HCT116 (cell line): ENCODE measurements around the gene PRTG. TPM values are rescaled to one million over a fixed set of nuclear protein-coding genes. Genes with fewer than 3 reads are reported as not detected.

Experiments
- ATAC-seq: fragments of 200-7000 bp; cut with Tn5 transposase; 2 replicates; pipeline ENCODE4 v1.9.1; 2020; ENCODE audit warnings: mild to moderate bottlenecking, moderate library complexity
- BruUV-seq: library from RNA; stranded (reverse); fragments of 400-500 nt; replicated peaks from 2 replicates; lab custom pipeline; 2021; lab: Mats Ljungman, UMichigan
- CTCF ChIA-PET: fragments of 300-600 bp; sonication (Branson Sonifier 250); formaldehyde crosslinking; loops from one replicate; lab custom pipeline; 2021; ENCODE audit warnings: antibody characterized with exemption; lab: Charles Lee
- POLR2A ChIA-PET: fragments of 300-600, 350-600 bp; sonication (Branson Sonifier 250); formaldehyde crosslinking; loops from one replicate; lab custom pipeline; 2021; ENCODE audit warnings: antibody characterized with exemption; lab: Charles Lee
- RAD21 ChIA-PET, 2 experiments: fragments of 300-600 bp; sonication (Branson Sonifier 250); formaldehyde crosslinking; loops; one replicate each; lab custom pipeline; 2023; ENCODE audit warnings: low total read pairs in 2 of 2; ENCODE audit not compliant: uncharacterized antibody in 2 of 2, unreplicated experiment in 2 of 2, low non-redundant PET in 1 of 2; lab: Charles Lee
- DNase-seq: peaks from one replicate; pipeline ENCODE4 v3.0.0-alpha.2; 2010; ENCODE audit warnings: low read depth, low spot score
- H2AFZ ChIP-seq: fragments of 200-600 bp; shearing (Covaris generic), sonication (generic); 2 replicates; pipeline ENCODE4 v1.6.1; 2017; ENCODE audit warnings: low read depth, mixed run types, mixed read lengths, antibody characterized with exemption, low read length; ENCODE audit not compliant: poor library complexity, severe bottlenecking
- H3K27ac ChIP-seq: 2 replicates; pipeline ENCODE4 v1.5.1; 2012; ENCODE audit warnings: low read depth, low read length
- H3K27me3 ChIP-seq: fragments of 200-600 bp; sonication (generic); 2 replicates; pipeline ENCODE4 v1.6.1; 2016; ENCODE audit warnings: mixed run types, low read length, mixed read lengths; ENCODE audit not compliant: insufficient read depth
- H3K36me3 ChIP-seq, 2 experiments: fragments of 200-500 bp in 1 of 2; fragments of 200-600 bp in 1 of 2; sonication (Bioruptor generic) in 1 of 2; sonication (generic) in 1 of 2; 2 replicates each; pipeline versions ENCODE4 v1.5.1 to v1.6.1; 2014 to 2016; ENCODE audit warnings: low read length in 2 of 2, inconsistent platforms in 1 of 2, mixed read lengths in 1 of 2, mixed run types in 1 of 2; ENCODE audit not compliant: insufficient read depth in 2 of 2, control insufficient read depth in 1 of 2
- H3K4me1 ChIP-seq, 2 experiments: fragments of 200-600 bp in 1 of 2; sonication (generic) in 1 of 2; 2 replicates each; pipeline versions ENCODE4 v1.5.1 to v1.6.1; 2012 to 2017; ENCODE audit warnings: low read length in 2 of 2, inconsistent platforms in 1 of 2, mild to moderate bottlenecking in 1 of 2, mixed read lengths in 1 of 2, mixed run types in 1 of 2, moderate library complexity in 1 of 2; ENCODE audit not compliant: insufficient read depth in 2 of 2, control insufficient read depth in 1 of 2
- H3K4me2 ChIP-seq: fragments of 200-600 bp; sonication (generic); 2 replicates; pipeline ENCODE4 v1.6.1; 2017; ENCODE audit warnings: mixed run types, low read length, mixed read lengths
- H3K4me3 ChIP-seq, 2 experiments: fragments of 200-600 bp in 1 of 2; sonication (generic) in 1 of 2; replicated peaks in 1 of 2; 2 replicates each; pipeline ENCODE4 v1.5.1; 2011 to 2016; ENCODE audit warnings: low read length in 2 of 2, control low read depth in 1 of 2, low read depth in 1 of 2, mild to moderate bottlenecking in 1 of 2, mixed read lengths in 1 of 2, mixed run types in 1 of 2
- H3K79me2 ChIP-seq: fragments of 200-600 bp; sonication (generic); 2 replicates; pipeline ENCODE4 v1.6.1; 2017; ENCODE audit warnings: mild to moderate bottlenecking, mixed run types, low read length, moderate library complexity, mixed read lengths; ENCODE audit not compliant: insufficient read depth
- H3K9ac ChIP-seq: fragments of 200-600 bp; sonication (generic); 2 replicates; pipeline ENCODE4 v1.6.1; 2016; ENCODE audit warnings: low read length, mixed read lengths
- H3K9me2 ChIP-seq: fragments of 200-600 bp; sonication (generic), shearing (Covaris generic); 2 replicates; pipeline ENCODE4 v1.6.1; 2017; ENCODE audit warnings: mixed run types, mild to moderate bottlenecking, moderate library complexity; ENCODE audit not compliant: insufficient read depth
- H3K9me3 ChIP-seq, 2 experiments: fragments of 200-500 bp in 1 of 2; fragments of 200-600 bp in 1 of 2; sonication (Bioruptor generic) in 1 of 2; sonication (generic) in 1 of 2; 2 replicates each; pipeline ENCODE4 v1.6.1; 2014 to 2017; ENCODE audit warnings: low read length in 2 of 2, mixed read lengths in 2 of 2, inconsistent platforms in 1 of 2, low read depth in 1 of 2, mild to moderate bottlenecking in 1 of 2, mixed run types in 1 of 2, moderate library complexity in 1 of 2; ENCODE audit not compliant: control insufficient read depth in 1 of 2, insufficient read depth in 1 of 2
- H4K20me1 ChIP-seq: fragments of 200-600 bp; sonication (generic), shearing (Covaris generic); 2 replicates; pipeline ENCODE4 v1.6.1; 2017; ENCODE audit warnings: mixed run types, mild to moderate bottlenecking, moderate library complexity; ENCODE audit not compliant: insufficient read depth
- CBX3 ChIP-seq: IDR thresholded peaks from 2 replicates; pipeline ENCODE4 v1.6.1; 2012; ENCODE audit warnings: low read depth
- CEBPB ChIP-seq: IDR thresholded peaks from 2 replicates; pipeline ENCODE4 v1.6.1; 2012; ENCODE audit warnings: low read depth
- CTCF ChIP-seq, 3 experiments: fragments of 200-600 bp in 1 of 3; sonication (generic) in 1 of 3; IDR thresholded peaks in 2 of 3; conservative IDR thresholded peaks in 1 of 3; 2 replicates each; pipeline ENCODE4 v1.5.1; 2012 to 2017; ENCODE audit warnings: low read depth in 2 of 3, low read length in 2 of 3, antibody characterized with exemption in 1 of 3, borderline replicate concordance in 1 of 3, control low read depth in 1 of 3, mild to moderate bottlenecking in 1 of 3, mixed read lengths in 1 of 3, mixed run types in 1 of 3, moderate library complexity in 1 of 3; ENCODE audit not compliant: insufficient read depth in 1 of 3
- EGR1 ChIP-seq: IDR thresholded peaks from 2 replicates; pipeline ENCODE4 v1.6.1; 2012; ENCODE audit warnings: low read depth
- EZH2 ChIP-seq: fragments of 200-600 bp; sonication (generic); IDR thresholded peaks from 2 replicates; pipeline ENCODE4 v1.6.1; 2017; ENCODE audit warnings: antibody characterized with exemption, mixed run types
- JUND ChIP-seq: IDR thresholded peaks from 2 replicates; pipeline ENCODE4 v1.6.1; 2012
- MAX ChIP-seq: IDR thresholded peaks from 2 replicates; pipeline ENCODE4 v1.6.1; 2012
- POLR2A ChIP-seq: IDR thresholded peaks from 2 replicates; pipeline ENCODE4 v1.7.0; 2011; ENCODE audit warnings: borderline replicate concordance; ENCODE audit not compliant: insufficient read depth, insufficient read length; ENCODE audit errors: extremely low read depth
- RAD21 ChIP-seq: IDR thresholded peaks from 2 replicates; pipeline ENCODE4 v1.6.1; 2012; ENCODE audit warnings: low read depth, mild to moderate bottlenecking
- REST ChIP-seq: IDR thresholded peaks from 2 replicates; pipeline ENCODE4 v1.6.1; 2012; ENCODE audit warnings: low read depth
- YY1 ChIP-seq: IDR thresholded peaks from 2 replicates; pipeline ENCODE4 v1.6.1; 2011; ENCODE audit warnings: low read length, low read depth, moderate library complexity, mild to moderate bottlenecking; ENCODE audit not compliant: insufficient replicate concordance; ENCODE audit errors: extremely low read depth
- ZBTB33 ChIP-seq: IDR thresholded peaks from 2 replicates; pipeline ENCODE4 v1.6.1; 2011; ENCODE audit warnings: mild to moderate bottlenecking, low read length, moderate library complexity; ENCODE audit not compliant: insufficient replicate concordance; ENCODE audit errors: extremely low read depth
- ZNF274 ChIP-seq: fragments of 200-500 bp; sonication (Bioruptor generic); IDR thresholded peaks from 2 replicates; pipeline ENCODE4 v1.6.1; 2014; ENCODE audit warnings: mild to moderate bottlenecking, low read depth, low read length, inconsistent platforms
- intact Hi-C: fragments of 100-400 bp; cut with micrococcal nuclease; formaldehyde crosslinking; loops from 2 replicates; pipeline ENCODE4 v1.10.0; 2022
- total RNA-seq: library from RNA; stranded (reverse); gene quantifications from one replicate; pipeline ENCODE4 v1.2.1, GENCODE V29; 2021; ENCODE audit not compliant: unreplicated experiment

PRTG gene
- total RNA-seq, 1 experiment from 2014 or later = not detected

- no peak for DNase-seq
- ATAC-seq = no peak
- ChIA-PET RAD21 (no interaction called here), POLR2A (no interaction called here), CTCF (no interaction called here)
- Histone ChIP-seq H3K79me2 (no peaks in the 10 kb centered on the region), H3K27ac (no peak overlapping the region), H3K4me3 (no peak overlapping the region), H3K36me3 (no peaks in the 10 kb centered on the region), H3K9me3 (no peaks in the 10 kb centered on the region), H3K4me1 (no peaks in the 10 kb centered on the region), H3K9me2 (no peaks in the 10 kb centered on the region), H3K27me3 (no peaks in the 10 kb centered on the region), H3K9ac (no peak overlapping the region), H2AFZ (no peak overlapping the region), H3K4me2 (no peak overlapping the region), H4K20me1 (no peaks in the 10 kb centered on the region)
- no TSS peak for BruUV-seq
- TF ChIP-seq YY1 (no peak), ZNF274 (no peak), MAX (no peak), EGR1 (no peak), CEBPB (no peak), RAD21 (no peak), CTCF (IDR thresholded peaks at IDR 0.05 in 2 of 3, conservative IDR thresholded peaks at IDR 0.05 in 1 of 3; ENCODE audit: borderline replicate concordance in 1 of 3, insufficient read depth in 1 of 3, low read depth in 2 of 3, low read length in 2 of 3) (no peak), POLR2A (no peak), EZH2 (no peak), CBX3 (no peak), ZBTB33 (no peak), JUND (no peak), REST (no peak)
- intact Hi-C loops = no loop called here
Measured at GRCh38 chr15:55613727-55614126, 129.2 kb downstream of the PRTG start.
